IPS DF 4.7 (cell line): ENCODE data around the gene RNF181.
"Not testable (repeated sequence)": the region's sequence is repeated elsewhere in the genome, so short reads cannot be mapped to it uniquely, and the experiment has no call there.

Source experiments
- DNase-seq: peaks from one replicate; pipeline ENCODE4 v3.0.0-alpha.2; 2013; ENCODE audit warnings: low spot score; ENCODE audit errors: extremely low read depth

The RNF181 gene

GRCh38 chr2:85613717-85614515, 18.4 kb downstream of the RNF181 start:
- DNase-seq = no peak

GRCh38 chr2:85614757-85615156, 19.2 kb downstream of the RNF181 start:
- not testable (repeated sequence) for DNase-seq

GRCh38 chr2:85615413-85615728, 19.8 kb downstream of the RNF181 start:
- DNase-seq = no peak

GRCh38 chr2:85617723-85618122, 22.2 kb downstream of the RNF181 start:
- DNase-seq = not testable (repeated sequence)

GRCh38 chr2:85619617-85620016, 24.1 kb downstream of the RNF181 start:
- no peak for DNase-seq

GRCh38 chr2:85621338-85621737, 25.8 kb downstream of the RNF181 start:
- no peak for DNase-seq

GRCh38 chr2:85623991-85624390, 28.4 kb downstream of the RNF181 start:
- DNase-seq = no peak

- DNase-seq = no peak
Measured at GRCh38 chr2:85628658-85629057, 33.1 kb downstream of the RNF181 start.

GRCh38 chr2:85631316-85631715, 35.8 kb downstream of the RNF181 start:
- no peak for DNase-seq

- no peak for DNase-seq
Measured at GRCh38 chr2:85635011-85635410, 39.5 kb downstream of the RNF181 start.

GRCh38 chr2:85635636-85636035, 40.1 kb downstream of the RNF181 start:
- no peak for DNase-seq

- DNase-seq = no peak
Measured at GRCh38 chr2:85642725-85643124, 47.2 kb downstream of the RNF181 start.

- DNase-seq = no peak
Measured at GRCh38 chr2:85644909-85645308, 49.4 kb downstream of the RNF181 start.

GRCh38 chr2:85646166-85646565, 50.6 kb downstream of the RNF181 start:
- DNase-seq = no peak
